HG02588 (cell line): ENCODE measurements around the gene SQSTM1.
"Not testable (repeated sequence)": the region's sequence is repeated elsewhere in the genome, so short reads cannot be mapped to it uniquely, and the experiment has no call there.

ENCODE experiments used
- ATAC-seq: cut with Tn5 transposase; IDR thresholded peaks from one replicate; pipeline ENCODE4 v1.9.1; 2021; ENCODE audit warnings: mild to moderate bottlenecking, moderate library complexity; ENCODE audit not compliant: unreplicated experiment

The SQSTM1 gene

GRCh38 chr5:179871533-179871932, 50.8 kb downstream of the SQSTM1 start:
- ATAC-seq: not testable (repeated sequence)

- ATAC-seq: no peak
Observed at GRCh38 chr5:179872055-179872827, 51.5 kb downstream of the SQSTM1 start.

- ATAC-seq: no peak
Observed at GRCh38 chr5:179872828-179873575, 52.3 kb downstream of the SQSTM1 start.

GRCh38 chr5:179873588-179874110, 52.9 kb downstream of the SQSTM1 start:
- no peak for ATAC-seq

- ATAC-seq: no peak
Observed at GRCh38 chr5:179874136-179874535, 53.4 kb downstream of the SQSTM1 start.

GRCh38 chr5:179874536-179875292, 54.0 kb downstream of the SQSTM1 start:
- ATAC-seq: no peak

- ATAC-seq: no peak
Observed at GRCh38 chr5:179875741-179876609, 55.3 kb downstream of the SQSTM1 start.

GRCh38 chr5:179876610-179876952, 55.9 kb downstream of the SQSTM1 start:
- ATAC-seq: no peak

GRCh38 chr5:179878222-179879002, 57.7 kb downstream of the SQSTM1 start:
- no peak for ATAC-seq

GRCh38 chr5:179879003-179879689, 58.4 kb downstream of the SQSTM1 start:
- no peak for ATAC-seq

GRCh38 chr5:179879690-179880010, 58.9 kb downstream of the SQSTM1 start:
- no peak for ATAC-seq

- ATAC-seq: no peak
Observed at GRCh38 chr5:179880066-179880650, 59.5 kb downstream of the SQSTM1 start.

- no peak for ATAC-seq
Observed at GRCh38 chr5:179880848-179881590, 60.3 kb downstream of the SQSTM1 start.

GRCh38 chr5:179882338-179882737, 61.6 kb downstream of the SQSTM1 start:
- ATAC-seq: no peak

GRCh38 chr5:179883163-179883562, 62.5 kb downstream of the SQSTM1 start:
- no peak for ATAC-seq

- no peak for ATAC-seq
Observed at GRCh38 chr5:179885491-179886090, 64.9 kb downstream of the SQSTM1 start.

GRCh38 chr5:179886190-179886911, 65.6 kb downstream of the SQSTM1 start:
- ATAC-seq: no peak
